Globus pallidus (tissue), 1 donor: ENCODE results near the gene CSNK1G2.

Experiments
- DNase-seq: peaks from one replicate; pipeline ENCODE4 v3.0.0-alpha.2; 2015; ENCODE audit warnings: low spot score

The CSNK1G2 gene

DNA sequence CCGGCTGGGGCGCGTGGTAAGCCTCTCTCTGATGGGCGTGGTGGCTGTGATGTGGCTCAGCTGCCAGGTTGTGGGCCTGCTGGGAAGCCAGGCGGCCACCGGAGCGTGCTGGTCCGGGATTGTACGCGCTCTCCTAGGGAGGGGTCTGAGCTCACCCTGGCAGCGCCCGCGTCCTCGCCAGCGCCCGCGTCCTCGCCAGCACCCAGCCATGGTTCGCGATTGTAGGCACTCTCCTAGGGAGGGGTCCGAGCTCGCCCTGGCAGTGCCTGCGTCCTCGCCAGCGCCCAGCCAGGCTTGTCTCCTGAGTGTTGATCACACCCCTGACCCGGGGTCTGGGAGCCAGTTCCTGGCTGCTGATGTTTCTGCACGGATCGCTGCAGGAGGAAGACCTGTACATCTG is 22.0 kb upstream of the CSNK1G2 start:
- DNase-seq, result no peak

DNA sequence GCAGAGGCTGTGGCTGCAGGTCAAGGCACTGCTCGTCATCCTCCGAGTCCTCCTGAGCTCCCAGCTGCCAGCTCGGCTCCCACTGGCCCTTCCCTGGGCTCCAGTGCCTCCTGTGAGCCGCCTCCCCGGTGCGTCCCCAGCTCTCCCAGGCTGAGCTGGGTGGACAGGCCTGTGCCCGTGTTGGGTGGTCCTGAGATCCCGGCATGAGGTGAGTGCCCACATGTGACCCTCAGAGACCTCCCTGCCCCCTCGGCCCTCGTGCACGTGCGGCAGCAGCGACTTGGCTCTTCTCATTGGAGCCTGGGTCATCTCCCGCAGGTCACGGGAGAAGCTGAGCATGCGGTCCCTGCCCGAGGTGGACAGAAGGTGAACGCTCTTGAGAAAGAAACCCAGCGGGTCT is 20.3 kb upstream of the CSNK1G2 start:
- no peak for DNase-seq

DNA sequence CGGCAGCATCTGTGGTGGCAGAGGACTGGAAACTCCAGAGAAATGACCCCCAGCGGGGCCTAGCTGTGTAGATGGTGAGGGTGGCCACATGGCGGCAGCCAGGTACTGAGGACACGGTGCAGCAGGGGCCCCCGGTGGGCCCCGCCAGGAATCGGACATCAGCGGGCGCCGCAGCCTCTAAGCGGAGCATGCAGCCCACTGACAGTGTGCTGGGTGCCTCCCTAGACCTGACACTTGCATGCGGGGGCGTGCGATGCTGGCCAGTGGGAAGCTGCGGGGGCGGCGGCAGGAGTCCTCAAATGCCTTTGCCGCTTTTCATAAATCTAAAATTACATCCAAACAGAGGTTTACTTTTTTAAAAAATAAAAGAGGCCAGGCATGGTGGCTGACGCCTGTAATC is 19.6 kb upstream of the CSNK1G2 start:
- no peak for DNase-seq

DNA sequence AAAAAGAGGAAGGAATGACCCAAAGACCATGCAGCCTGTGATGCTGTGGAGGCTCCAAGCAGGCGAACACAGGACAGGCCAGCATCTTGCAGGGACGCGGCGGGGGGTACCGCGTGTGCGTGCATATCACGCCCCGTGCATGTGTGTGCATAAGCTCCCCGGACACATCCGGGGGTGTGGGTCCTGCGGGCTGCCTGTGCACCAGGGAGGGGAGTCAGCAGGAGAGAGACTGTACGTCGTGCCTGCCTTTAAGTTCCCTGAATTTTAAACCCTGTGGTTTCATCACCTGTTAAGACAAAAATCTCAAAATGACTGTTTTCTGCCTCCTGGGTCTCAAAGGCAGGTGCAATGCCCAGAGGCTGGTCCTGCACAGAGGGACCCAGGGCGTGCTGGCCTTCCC is 19.1 kb upstream of the CSNK1G2 start:
- DNase-seq, result no peak

DNA sequence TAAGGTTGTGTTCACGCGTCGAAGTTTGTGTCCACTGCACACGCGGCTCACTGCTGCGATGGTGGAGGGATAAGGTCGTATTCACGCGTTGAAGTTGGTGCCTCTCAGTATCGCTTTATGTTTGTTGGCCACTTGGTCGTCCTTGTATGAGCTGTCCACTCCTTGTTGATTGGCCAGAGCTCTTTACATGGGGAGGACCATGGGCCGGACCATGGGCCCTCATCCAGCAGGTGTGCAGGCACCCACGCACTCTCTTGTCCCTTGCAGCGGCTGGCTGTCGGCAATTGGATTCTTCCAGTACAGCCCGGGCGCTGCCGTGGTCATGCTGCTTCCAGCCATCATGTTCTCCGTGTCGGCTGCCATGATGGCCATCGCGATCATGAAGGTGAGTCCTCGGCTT is 18.2 kb upstream of the CSNK1G2 start:
- DNase-seq, result no peak

DNA sequence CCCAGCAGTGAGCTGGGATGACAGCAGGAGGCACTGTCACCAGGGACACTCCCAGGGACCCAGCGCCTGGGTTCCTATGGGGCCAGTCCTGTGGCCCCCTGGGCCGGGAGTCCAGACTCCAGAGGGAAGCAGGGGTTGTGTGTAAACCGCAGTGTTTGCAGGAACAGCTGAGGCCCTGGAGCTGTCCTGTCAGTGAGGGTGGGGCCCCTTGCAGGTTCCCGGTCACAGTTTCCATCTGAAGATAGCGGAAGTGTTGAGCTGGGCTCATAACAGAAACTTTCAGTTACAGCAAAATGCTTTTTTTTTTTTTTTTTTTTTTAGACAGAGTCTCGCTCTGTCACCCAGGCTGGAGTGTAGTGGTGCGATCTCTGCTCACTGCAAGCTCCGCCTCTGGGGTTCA is 17.7 kb upstream of the CSNK1G2 start:
- no peak for DNase-seq

DNA sequence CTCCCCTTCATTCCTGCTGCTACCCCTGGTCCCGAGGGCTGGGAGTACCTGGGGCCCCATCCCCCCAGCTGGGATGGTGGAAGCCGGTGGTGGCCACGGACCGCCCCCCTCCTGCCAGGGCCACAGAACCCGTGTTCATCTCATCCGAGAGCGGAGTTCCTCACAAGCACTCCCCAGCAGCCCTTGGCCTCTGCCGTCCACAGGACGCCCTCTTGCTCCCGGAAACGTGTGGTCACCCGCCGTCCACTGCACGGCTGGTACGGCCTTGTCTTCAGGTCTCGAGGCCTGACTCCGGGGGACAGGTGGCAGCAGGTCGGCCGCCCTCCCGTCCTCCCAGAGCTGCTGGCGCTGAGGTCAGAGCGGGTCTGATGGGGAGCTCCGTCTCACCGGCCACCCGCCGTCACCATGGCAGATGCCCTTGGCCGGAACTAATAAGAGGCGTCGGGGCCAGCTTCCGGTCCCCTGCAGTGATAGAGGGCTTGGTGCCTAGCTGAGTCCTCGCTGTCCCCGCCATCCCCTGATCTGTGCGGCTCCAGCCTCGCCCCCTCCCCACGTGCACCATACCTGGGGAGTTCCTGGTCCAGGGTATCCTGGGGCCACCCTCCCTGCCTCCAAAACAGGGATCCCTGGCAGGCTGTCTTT is 16.5 kb upstream of the CSNK1G2 start:
- DNase-seq, result no peak

DNA sequence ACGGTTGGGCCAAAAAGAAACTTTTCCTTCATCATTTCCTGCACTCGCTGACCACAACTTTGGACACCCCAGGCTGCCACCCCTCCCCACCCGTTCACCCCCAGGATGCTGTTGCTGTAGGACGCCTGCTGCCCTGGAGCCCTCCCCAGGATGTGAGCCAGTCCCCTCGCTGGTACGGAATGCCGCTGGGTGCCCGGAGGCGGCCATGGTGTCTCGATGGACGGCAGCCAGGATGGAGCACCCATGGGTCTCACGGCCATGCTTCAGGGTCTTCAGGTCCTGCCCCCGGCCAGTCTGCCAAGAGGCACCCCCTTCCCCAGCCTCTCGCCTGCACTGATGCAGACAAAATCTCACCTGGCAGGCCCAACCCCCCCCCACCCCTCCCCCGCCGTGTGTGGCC is 15.4 kb upstream of the CSNK1G2 start:
- no peak for DNase-seq

DNA sequence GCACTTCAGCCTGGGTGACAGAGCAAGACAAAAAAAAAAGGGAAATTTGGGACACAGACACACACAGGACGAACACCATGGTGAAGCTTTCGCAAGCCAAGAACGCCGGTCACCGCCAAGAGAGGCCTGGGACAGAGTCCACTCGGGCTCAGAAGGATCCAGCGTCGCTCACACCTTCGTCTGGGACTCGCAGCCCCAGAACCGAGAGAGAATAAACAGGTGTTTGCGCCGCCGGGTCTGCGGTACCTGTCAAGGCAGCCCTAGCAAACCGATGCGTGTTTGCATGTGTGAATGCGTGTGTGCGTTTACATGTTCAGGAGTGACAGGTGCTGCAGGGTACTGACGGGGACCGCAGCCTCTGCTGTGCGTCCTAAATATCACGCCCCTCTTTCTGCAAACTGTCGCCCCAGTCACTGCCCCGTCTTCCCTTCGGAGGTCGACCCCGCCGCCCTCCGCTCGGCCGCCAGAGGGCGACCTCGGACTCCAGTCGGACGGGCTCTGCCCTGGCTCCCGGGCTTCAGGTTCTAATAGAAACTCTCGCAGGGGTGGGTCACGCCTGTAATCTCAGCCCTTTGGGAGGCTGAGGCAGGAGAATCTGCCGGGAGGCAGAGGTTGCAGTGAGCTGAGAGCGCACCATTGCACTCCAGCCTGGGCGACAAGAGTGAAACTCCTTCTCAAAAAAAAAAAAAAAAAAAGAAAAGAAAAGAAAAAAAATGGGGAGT is 11.8 kb upstream of the CSNK1G2 start:
- peak; percentile 68 for DNase-seq

DNA sequence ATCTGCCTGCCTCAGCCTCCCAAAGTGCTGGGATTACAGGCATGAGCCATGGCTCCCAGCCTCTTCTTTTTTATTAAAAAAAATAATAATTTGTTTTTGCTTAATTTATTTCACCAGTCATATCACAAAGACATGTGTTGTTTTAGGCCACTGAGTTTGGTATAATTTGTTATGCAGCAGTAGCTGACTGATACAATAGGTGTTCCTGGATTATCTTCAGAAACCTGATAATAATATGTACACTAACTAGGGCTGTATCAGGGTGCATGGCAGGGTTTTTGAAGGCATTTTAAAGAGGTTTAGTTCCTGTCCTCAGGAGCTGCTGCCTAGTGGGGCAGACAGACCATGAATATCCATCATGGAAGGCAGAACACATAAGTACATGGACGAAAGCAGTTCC is 9.5 kb upstream of the CSNK1G2 start:
- no peak for DNase-seq

DNA sequence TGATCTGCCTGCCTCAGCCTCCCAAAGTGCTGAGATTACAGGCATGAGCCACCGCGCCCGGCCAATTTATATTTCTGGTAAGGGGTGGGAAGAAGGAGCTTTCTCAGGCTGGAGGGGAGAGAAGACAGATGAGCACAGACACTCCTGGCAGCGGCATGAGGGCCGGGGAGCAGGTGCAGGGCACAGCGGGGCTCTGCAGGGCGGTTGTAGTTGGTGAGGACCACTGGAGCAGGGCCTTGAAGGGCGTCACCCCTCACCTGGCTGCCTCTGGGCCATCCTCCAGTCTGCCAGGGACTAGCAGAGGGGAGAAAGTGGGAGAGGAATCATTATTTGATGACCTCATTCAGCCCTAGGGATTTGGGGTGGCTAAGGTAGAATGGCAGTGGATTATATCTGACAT is 8.6 kb upstream of the CSNK1G2 start:
- DNase-seq, result no peak

DNA sequence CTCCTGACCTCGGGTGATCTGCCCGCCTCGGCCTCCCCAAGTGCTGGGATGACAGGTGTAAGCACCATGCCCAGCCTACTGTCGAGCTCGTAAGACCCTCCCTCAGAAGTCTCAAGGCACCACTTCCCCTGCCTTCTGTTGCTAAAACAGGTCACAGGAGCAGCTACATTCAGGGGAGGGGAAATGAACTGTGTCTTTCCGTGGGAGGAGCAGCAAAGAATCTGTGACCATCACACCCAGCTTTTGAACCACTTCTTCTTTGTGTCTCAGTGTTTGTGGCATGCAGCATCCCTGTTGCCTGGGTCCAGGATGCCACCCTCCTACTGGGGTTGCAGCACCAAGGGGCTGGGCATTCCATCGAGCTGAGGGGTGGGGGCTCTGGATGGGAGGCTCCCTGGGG is 7.7 kb upstream of the CSNK1G2 start:
- DNase-seq, result no peak

DNA sequence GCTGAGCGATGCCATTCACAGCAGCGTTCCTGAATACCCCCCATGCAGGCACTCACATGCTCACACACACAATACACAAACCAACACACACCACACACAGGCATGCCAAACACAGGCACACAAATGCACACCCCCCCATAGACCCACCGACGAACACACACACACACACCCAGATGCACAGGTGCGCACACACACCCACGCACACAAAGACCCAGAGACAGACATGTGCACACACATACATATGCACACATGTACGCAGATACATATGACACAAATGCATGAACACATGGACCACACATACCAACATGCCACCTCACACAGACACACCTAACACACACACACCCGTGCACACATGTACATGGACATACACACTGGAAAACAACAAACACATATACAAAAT is 7.0 kb upstream of the CSNK1G2 start:
- no peak for DNase-seq

DNA sequence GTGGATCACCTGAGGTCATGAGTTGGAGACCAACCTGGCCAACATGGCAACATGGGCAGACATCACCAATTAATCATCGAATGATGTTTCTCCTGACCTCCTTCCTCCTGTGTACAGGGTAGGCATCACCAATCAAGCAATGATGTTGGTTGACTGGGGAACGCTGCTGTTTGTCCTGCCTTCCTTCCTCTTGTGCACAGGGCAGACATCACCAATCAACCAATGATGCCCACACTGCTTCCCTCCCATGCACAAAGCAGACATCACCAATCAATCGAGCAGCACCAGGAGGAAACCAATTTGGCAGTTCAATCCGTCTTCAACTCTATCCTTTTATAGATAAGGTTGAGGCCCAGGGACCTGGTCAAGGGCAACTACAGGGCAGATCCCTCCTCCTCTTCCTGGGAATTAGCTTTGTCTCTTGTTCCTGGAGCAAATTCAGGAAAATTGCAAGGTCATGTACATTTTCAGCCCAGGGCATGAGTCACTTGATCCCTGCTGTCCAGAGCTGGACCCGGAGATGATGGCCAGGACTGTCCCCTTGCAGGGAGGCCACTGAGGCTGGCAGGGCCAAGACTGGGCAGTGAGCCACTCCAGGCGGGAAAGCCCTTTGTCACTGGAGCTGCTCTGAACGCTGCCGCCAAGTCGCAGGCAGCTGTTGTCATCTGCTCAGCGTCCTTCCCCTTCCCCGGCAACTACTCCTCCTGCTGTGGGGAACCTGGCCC is 5.3 kb upstream of the CSNK1G2 start:
- DNase-seq, result peak; percentile 52

DNA sequence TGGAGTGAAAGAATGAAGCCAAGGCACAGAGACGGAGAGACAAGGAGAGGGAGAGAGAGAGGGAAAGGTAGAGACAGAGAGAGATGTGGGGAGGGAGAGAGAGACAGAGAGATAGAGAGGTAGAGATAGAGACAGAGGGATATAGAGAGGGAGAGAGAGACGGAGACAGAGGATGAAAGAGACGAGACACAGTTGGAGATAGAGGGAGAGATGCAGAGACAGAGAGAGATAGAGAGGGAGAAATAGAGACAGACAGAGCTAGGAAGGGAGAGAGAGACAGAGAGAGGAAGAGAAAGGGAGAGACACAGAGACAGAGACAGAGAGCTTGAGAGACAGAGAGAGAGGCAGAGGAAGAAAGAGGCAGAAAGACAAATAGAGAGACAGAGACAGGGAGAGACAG is 4.5 kb upstream of the CSNK1G2 start:
- DNase-seq, result no peak

DNA sequence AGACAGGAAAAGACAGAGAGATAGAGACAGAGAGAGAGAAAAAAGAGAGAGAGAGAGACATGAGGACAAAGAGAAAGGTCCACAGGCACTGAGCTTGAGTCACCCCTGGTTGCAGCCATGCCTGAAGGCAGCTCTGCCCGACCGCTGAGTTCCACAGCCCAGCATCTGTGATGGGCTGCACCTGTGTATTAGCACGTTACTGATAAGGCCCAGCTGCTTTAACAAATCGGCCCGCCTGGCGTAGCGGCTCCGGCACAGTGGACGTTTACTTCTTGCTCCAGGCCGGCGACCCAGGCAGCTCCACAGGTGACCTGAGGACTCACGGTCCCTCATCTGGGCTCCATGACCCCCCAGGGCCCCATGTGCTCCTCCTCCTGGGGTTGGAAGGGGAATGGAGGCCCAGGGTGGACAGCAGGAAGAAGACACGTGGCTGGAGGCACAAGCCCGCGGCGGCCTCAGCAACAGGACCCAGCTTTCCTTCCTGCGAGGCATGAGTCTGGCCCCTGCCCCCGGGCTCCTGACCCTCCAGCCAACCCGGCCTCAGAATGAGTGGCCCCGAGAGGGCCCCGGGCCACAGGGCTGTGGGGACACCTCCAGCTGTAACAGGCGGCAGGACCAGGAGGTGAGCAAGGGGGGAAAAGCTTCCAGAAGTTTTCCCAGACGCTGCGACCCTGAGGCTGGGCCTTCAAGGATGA is 3.9 kb upstream of the CSNK1G2 start:
- DNase-seq, result no peak

DNA sequence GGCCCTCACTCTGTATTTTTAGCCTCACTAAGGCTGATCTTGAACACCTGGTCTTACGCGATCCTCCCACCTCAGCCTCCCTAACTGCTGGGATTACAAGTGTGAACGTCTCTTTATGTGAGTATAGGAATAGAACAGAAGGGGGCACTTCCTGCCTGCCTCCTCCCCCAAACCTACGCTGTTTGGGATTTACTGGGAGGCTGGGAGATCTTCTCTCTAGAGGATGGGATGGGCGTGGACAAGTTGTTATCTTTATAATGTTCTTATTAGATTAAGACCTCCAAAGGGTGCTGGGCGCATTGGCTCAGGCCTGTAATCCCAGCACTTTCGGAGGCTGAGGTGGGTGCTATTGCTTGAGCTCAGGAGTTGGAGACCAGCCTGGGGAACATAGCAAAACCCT is 2.9 kb upstream of the CSNK1G2 start:
- no peak for DNase-seq

DNA sequence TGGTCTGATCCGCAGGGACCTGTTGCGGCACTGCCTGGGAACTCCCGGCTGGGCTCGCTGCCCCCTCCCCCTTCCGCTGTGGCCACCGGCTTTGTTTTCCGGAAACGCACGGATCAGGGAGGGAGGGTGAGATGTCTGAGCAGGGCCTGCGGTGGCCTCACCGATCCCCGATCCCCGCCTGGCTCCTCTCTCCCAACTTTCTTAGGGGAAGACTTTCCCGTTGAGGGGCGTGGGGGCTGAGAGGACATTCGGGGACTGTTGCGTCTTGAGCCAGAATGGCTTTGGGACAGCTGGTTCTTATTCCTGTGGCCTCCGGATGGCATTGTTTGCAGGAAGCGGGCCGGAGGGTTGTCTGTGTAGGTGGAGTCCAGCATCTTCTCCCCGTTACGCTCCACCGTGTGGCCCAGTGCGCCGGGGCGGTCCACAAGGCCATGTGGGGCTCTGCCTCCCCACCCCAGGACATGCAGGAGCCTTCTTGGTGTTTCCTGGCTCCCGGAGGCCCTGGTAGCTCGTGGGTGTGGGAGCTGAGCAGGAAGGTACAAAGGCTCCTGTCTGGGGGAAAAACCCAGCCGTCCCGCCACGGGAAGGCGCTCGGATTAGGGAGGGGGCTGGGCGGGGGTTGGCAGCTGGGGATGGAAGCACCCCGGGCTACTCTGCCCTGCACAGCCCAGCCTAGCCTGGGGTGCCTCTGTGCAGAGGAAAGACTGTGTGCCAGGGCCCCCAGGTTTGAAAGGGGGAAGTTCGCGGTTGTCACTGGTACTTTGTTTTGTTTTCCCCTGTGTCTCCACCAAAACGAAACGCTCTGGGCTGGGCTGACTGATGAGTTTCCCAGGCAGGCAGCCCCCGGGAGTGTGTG is 1.3 kb downstream of the CSNK1G2 start:
- peak; percentile 52 for DNase-seq

DNA sequence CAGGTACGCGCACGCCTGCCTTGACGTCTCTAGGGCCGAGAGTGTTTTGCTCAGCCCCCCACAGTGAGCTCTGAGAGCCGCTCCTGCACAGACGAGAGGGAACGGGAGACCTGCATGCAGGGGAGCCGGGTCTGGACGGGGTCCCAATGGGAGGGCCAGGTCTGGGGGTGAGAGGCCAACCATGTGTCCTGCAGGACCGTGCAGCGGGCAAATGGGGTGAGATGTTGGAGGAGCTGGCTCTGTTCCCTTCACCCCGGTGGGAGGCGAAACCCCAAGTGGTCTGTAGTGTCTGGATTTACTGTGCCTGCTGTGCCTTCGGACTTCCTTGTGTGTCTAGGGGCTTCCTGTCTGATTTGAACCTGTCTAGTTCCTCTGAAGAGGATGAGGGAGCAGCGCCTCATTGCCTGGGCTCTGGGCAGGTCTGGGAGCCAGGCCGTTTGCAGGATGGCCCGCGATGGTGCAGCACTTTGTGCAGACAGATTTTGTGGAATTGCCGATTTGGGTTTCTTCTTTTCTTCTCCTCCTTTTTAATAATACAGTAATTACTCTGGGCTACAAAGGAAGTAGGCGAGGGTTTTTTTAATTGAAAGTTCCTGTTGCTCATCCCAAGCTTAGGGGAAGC is 2.1 kb downstream of the CSNK1G2 start:
- no peak for DNase-seq

DNA sequence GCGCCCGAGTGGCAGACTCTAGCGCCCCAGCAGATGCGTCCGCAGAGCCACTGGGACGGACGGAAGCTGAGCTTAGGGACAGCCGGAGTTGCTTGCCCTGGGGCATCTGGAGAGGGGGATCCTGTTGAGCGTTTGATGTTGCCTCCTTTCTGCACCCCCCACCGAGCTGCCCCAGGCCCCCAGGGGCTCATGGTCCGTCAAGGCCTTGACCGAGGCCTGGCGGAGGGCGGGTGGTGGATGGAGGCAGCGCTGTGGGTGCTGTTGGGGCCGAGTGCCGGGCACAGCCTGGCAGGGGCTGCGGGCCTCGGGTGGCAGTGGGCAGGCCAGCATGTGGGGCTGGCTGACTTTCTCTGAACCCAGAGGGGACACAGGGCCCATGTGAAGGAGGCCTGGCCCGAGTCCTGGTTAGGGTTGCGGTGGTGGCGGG is 2.7 kb downstream of the CSNK1G2 start:
- DNase-seq, result no peak
